Esophagus squamous epithelium (tissue), 5 donors: ENCODE results near the gene TRIM47. TPM values are rescaled to one million over a fixed set of nuclear protein-coding genes. Genes with fewer than 3 reads are reported as not detected.

ENCODE experiments used
- DNase-seq: peaks from one replicate; lab custom pipeline; 2025; lab: John Stamatoyannopoulos, UW
- H3K27ac ChIP-seq, 4 donors: fragments of 200-600 bp; sonication (generic); one replicate each; pipeline ENCODE4 v1.5.1; 2016 to 2019; ENCODE audit warnings: mild to moderate bottlenecking in 1 of 4
- H3K27me3 ChIP-seq, 4 donors: fragments of 200-600 bp; sonication (generic); 1 replicate in 3 of 4; 2 replicates in 1 of 4; pipeline versions ENCODE4 v1.5.1 to v1.6.0; 2017 to 2021; ENCODE audit warnings: antibody characterized with exemption in 1 of 4
- H3K36me3 ChIP-seq, 3 donors: fragments of 200-600 bp; sonication (generic); one replicate each; pipeline ENCODE4 v1.5.1; 2016 to 2019
- H3K4me1 ChIP-seq, 3 donors: fragments of 200-600 bp; sonication (generic); one replicate each; pipeline ENCODE4 v1.5.1; 2017 to 2019
- H3K4me3 ChIP-seq, 4 donors: fragments of 200-600 bp; sonication (generic); 1 replicate in 3 of 4; 2 replicates in 1 of 4; pipeline ENCODE4 v1.5.1; 2016 to 2019; ENCODE audit warnings: mild to moderate bottlenecking in 2 of 4, moderate library complexity in 1 of 4
- H3K9me3 ChIP-seq, 3 donors: fragments of 200-600 bp; sonication (generic); one replicate each; pipeline ENCODE4 v1.5.1; 2016 to 2019
- POLR2A ChIP-seq, 4 donors: fragments of 450-650 bp; IDR thresholded peaks; one replicate each; pipeline ENCODE4 v1.6.1; 2017; ENCODE audit warnings: antibody characterized with exemption in 4 of 4, mild to moderate bottlenecking in 4 of 4, moderate library complexity in 3 of 4
- WGBS, 2 donors: methylation state at CpG; one replicate each; pipeline ENCODE4 v1.1.5; 2018; 5-methylcytosine and 5-hydroxymethylcytosine counted together
- intact Hi-C: fragments of 100-400 bp; cut with DNase I; formaldehyde crosslinking; loops from one replicate; pipeline ENCODE4 v1.15.0; 2022
- total RNA-seq, 4 donors: library from RNA; depleted of rRNA; stranded (reverse); fragments of >200 nt; gene quantifications; one replicate each; pipeline ENCODE4 v1.1.0, GENCODE V29; 2016
- TF ChIP-seq, protein P1 (sequence below), 6 experiments: fragments of 450-650 bp in 4 of 6; fragments of 200-600 bp in 2 of 6; sonication (generic) in 2 of 6; IDR thresholded peaks; one replicate each; pipeline ENCODE4 v1.5.1; 2016 to 2019; ENCODE audit warnings: antibody characterized with exemption in 6 of 6, mild to moderate bottlenecking in 4 of 6, moderate library complexity in 4 of 6
- donor health status: DM: yes; HTN: yes; CAD: no.

TRIM47 gene, protein sequence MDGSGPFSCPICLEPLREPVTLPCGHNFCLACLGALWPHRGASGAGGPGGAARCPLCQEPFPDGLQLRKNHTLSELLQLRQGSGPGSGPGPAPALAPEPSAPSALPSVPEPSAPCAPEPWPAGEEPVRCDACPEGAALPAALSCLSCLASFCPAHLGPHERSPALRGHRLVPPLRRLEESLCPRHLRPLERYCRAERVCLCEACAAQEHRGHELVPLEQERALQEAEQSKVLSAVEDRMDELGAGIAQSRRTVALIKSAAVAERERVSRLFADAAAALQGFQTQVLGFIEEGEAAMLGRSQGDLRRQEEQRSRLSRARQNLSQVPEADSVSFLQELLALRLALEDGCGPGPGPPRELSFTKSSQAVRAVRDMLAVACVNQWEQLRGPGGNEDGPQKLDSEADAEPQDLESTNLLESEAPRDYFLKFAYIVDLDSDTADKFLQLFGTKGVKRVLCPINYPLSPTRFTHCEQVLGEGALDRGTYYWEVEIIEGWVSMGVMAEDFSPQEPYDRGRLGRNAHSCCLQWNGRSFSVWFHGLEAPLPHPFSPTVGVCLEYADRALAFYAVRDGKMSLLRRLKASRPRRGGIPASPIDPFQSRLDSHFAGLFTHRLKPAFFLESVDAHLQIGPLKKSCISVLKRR
- 10 to 100 TPM; 19.5 to 33.4 (median 25.5) TPM for total RNA-seq

DNA sequence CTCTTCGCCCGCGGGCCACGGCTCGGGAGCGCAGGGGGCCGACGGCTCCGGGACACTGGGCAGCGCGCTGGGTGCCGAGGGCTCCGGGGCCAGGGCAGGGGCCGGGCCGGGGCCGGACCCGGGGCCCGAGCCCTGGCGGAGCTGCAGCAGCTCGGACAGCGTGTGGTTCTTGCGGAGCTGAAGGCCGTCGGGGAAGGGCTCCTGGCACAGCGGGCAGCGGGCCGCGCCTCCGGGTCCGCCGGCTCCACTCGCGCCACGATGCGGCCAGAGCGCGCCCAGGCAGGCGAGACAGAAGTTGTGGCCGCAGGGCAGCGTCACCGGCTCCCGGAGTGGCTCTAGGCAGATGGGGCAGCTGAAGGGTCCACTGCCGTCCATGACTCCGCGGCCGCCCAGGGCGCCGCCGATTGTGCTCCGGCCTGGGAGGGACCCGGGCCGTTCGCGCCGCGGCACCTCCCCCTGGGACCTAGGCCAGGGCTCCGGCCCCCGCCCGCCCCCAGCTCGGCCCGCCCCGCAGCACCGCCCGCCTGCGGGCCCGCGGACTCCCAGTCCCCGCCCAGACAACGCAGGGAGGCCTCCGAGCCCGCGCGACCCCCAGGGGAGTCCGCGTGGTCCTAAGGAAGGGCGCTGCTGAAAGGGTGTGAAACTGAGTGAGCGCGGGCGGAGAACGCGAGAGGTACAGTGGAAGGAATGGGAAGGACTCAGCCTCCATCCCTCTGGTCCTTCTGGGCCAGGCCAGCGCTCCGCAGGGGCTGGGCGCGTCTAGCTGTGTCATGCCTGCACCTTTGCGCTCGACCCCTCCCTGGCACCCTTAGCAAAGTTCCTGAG lies at the start of gene TRIM47:
TSS of gene TRIM47 (minus strand) at position 408 of the 825 bp plus-strand sequence. CDS start at position 375, 33 bp downstream.
- no peak for DNase-seq
- TF ChIP-seq, protein P1, sequence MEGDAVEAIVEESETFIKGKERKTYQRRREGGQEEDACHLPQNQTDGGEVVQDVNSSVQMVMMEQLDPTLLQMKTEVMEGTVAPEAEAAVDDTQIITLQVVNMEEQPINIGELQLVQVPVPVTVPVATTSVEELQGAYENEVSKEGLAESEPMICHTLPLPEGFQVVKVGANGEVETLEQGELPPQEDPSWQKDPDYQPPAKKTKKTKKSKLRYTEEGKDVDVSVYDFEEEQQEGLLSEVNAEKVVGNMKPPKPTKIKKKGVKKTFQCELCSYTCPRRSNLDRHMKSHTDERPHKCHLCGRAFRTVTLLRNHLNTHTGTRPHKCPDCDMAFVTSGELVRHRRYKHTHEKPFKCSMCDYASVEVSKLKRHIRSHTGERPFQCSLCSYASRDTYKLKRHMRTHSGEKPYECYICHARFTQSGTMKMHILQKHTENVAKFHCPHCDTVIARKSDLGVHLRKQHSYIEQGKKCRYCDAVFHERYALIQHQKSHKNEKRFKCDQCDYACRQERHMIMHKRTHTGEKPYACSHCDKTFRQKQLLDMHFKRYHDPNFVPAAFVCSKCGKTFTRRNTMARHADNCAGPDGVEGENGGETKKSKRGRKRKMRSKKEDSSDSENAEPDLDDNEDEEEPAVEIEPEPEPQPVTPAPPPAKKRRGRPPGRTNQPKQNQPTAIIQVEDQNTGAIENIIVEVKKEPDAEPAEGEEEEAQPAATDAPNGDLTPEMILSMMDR (IDR thresholded peaks at IDR 0.05) = peak in 2 of 6 experiments; percentile 27 to 36
- peak in 2 of 4 donors; percentile 75 to 85 for TF ChIP-seq POLR2A (IDR thresholded peaks at IDR 0.05)
- H3K9me3 ChIP-seq = no peaks in the 10 kb centered on the region
- WGBS, 2 donors = 0 to 13% methylated on average over 6 of the region's 87 CpGs
- peaks cover 48 to 92% (median 54%) of the 10 kb centered on the region in 3 donors for H3K4me1 ChIP-seq
- intact Hi-C loops = no loop called here
- H3K36me3 ChIP-seq = peaks cover 8 to 21% (median 13%) of the 10 kb centered on the region in 3 donors
- H3K27me3 ChIP-seq = no peaks in the 10 kb centered on the region
- H3K27ac ChIP-seq = peak within 1 kb of the TSS; percentile 93 to 98 (median 96)
- H3K4me3 ChIP-seq = peak within 1 kb of the TSS; percentile 58 to 86 (median 74)

DNA sequence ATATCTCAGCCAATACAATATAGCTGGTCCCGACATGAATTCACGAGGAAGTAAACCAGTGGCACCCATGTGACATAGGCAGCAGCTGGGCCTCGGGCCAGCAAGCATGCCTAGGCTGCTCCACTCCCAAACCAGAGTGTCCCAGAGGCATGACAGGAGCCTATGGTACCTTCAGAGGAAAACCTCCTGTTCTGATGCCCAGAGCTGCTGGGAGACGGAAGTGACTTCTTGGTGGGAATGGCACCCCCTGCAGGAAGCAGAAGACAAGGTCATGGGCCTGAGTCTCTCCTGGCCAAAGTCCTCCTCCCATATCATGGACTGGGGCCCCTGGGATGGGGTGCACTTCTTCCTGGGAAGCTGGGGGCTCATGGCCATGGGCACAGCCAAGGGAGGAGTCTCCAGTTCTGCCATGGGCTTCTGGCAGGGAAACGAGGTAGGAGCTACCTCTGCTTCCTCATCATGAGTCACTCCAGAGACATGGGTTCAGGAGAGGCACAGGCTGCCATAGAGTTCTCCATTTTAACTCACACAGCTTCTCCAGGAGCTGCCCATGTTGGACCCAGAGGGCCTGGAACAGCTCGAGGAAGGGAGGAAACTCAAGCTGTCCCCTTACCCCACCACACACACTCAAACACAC lies 49.0 kb upstream of the TRIM47 start:
- intact Hi-C loops = no loop called here
- TF ChIP-seq, protein P1 (IDR thresholded peaks at IDR 0.05) = peak in 5 of 6 experiments; percentile 26 to 64 (median 48)
- no peak for TF ChIP-seq POLR2A (IDR thresholded peaks at IDR 0.05)
- H3K9me3 ChIP-seq = no peaks in the 10 kb centered on the region
- peaks cover 7 to 43% (median 11%) of the 10 kb centered on the region in 3 donors for H3K4me1 ChIP-seq
- H3K27me3 ChIP-seq = no peaks in the 10 kb centered on the region
- WGBS, 2 donors = 24 to 37% methylated on average over 3 to 4 of the region's 6 CpGs
- H3K4me3 ChIP-seq = no peak overlapping the region
- no peak for DNase-seq
- peak overlapping the region; percentile 72 to 81 (median 75) for H3K27ac ChIP-seq
- peaks cover 0 to 30% (median 0%) of the 10 kb centered on the region in 3 donors for H3K36me3 ChIP-seq

DNA sequence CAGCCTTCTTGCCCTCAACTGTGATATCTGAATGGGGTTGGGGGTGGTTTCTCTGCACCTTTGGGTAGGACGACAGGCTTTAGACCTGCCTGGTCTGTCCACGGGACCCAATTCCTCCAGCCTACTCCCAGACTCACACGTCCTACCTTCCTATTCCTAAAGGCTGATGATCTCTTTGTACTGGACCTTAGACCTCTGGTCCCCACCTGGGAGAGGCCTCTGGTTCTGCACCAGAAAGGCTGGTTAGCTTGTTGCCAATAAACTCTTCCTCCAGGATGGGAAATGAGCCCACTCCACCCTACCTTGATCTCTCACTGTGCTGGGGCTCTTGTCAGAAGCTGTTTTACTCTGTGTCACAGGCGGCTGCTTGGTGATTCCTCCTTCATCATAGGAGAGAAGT lies 48.1 kb upstream of the TRIM47 start:
- peak overlapping the region; percentile 72 to 81 (median 75) for H3K27ac ChIP-seq
- peak overlapping the region in 2 of 4 donors; percentile 2 to 28 for H3K4me3 ChIP-seq
- intact Hi-C loops = no loop called here
- H3K36me3 ChIP-seq = peaks cover 0 to 40% (median 0%) of the 10 kb centered on the region in 3 donors
- no peak for DNase-seq
- H3K27me3 ChIP-seq = no peaks in the 10 kb centered on the region
- H3K9me3 ChIP-seq = no peaks in the 10 kb centered on the region
- WGBS, 2 donors = 55 to 73% methylated on average over 3 to 4 of the region's 4 CpGs
- H3K4me1 ChIP-seq = peaks cover 7 to 41% (median 11%) of the 10 kb centered on the region in 3 donors
- no peak for TF ChIP-seq POLR2A (IDR thresholded peaks at IDR 0.05)
- TF ChIP-seq, protein P1 (IDR thresholded peaks at IDR 0.05) = no peak

DNA sequence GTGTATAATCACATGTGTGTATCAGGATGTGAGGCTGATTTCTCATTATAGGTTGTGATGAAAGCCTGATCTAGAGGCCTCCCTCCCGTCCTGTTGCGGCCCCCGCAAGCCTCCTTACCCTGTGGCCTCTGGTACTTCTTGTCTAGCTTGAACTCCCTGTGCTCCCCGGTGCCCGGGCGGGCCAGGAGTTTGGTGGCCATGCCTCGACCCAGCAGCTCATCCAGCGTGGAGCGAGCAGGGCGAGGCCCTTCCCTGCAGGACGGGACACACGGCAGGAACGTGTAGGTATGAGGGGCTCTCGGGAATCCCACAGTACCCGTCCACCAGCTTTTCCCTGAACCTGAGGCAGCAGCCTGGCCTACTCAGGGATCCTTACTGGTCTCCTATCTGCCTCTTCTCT lies 47.5 kb upstream of the TRIM47 start:
- no peaks in the 10 kb centered on the region for H3K27me3 ChIP-seq
- H3K27ac ChIP-seq = peak overlapping the region in 3 of 4 donors; percentile 72 to 81 (median 77)
- intact Hi-C loops = no loop called here
- 84 to 95% methylated on average over 11 to 13 of the region's 15 CpGs for WGBS, 2 donors
- H3K4me1 ChIP-seq = peaks cover 7 to 41% (median 11%) of the 10 kb centered on the region in 3 donors
- H3K9me3 ChIP-seq = no peaks in the 10 kb centered on the region
- no peak overlapping the region for H3K4me3 ChIP-seq
- no peak for DNase-seq
- H3K36me3 ChIP-seq = peaks cover 0 to 45% (median 0%) of the 10 kb centered on the region in 3 donors
- TF ChIP-seq, protein P1 (IDR thresholded peaks at IDR 0.05) = no peak
- TF ChIP-seq POLR2A (IDR thresholded peaks at IDR 0.05) = no peak
